HG03469 (cell line): ENCODE data around the gene GUCA2A.

Experiments
- ATAC-seq: cut with Tn5 transposase; IDR thresholded peaks from one replicate; pipeline ENCODE4 v1.9.1; 2021; ENCODE audit warnings: mild to moderate bottlenecking, moderate library complexity, moderate number of reproducible peaks; ENCODE audit not compliant: unreplicated experiment

The GUCA2A gene

DNA sequence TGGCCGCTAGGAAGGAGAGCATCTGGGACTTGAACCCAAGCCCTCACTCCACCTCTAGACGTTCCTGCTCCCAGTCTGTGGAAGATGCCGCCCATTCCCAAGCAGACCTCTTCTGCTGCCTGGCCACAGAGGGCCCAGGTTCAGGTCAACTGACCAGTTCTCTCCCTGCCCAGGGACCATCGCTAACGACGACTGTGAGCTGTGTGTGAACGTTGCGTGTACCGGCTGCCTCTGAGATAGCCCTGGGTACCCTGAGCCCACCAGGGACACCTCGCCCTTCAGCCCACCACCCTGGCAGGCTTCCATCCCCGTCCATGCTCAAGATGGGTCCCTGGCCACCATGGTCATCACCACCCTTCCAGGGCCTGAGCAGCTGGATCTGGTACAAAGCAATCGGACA, 9.2 kb downstream of the GUCA2A start:
- no peak for ATAC-seq

- ATAC-seq: no peak
These were observed 9.9 kb downstream of the GUCA2A start for GRCh38 chr1:42154685-42155084.

DNA sequence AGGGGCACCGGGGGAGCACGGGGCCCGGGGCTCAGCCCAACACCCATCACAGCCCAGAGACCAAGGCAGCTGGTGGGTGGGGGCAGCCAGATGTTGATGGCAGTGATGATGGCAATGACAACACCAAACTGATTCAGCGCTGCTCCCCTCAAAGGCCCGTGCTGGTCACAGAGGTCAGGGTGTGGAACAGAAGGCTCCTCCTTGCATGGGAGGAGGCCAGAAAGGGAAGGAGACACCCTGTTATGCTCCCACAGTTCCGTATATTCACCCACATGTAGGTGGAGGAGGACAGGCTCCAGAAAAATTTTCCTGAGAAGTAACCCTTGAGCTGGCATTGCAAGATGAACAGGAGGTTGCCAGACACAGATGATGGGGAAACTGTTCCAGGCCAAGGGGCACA, 10.9 kb downstream of the GUCA2A start:
- no peak for ATAC-seq

DNA sequence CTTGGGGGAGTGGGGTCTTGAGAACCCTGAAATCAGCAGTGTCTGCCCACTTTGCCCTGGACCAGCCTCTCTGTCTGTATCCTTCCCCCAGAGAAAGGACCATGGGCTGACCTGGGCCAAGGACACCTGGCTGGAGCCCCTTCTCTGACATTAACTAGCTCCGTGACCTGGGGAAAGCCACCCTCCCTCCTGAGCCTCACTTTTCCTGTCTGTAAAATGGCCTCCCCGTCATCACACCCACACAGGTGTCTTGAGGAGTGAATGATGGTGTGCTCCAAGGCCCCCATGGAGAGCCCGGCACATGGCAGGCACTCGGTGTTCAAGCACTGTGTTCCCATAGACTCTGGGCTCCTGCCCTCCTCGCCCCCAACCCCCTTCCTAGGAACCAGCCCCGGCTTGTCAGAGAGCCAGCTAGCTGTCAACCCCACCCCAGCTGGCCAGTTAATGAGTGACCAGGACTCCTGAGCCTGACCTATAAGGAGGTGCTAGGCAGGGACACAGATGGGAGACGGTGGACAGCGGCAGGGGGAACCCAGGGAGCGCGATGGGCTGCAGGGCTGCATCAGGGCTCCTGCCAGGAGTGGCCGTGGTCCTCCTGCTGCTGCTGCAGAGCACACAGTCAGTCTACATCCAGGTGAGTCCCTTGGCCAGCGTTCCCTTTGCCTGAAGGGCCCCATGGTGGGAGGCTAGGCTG, 11.5 kb downstream of the GUCA2A start, which contains the start of gene GUCA2B:
Gene GUCA2B (plus strand): TSS at position 504 of the 694 bp plus-strand sequence. CDS start 41 bp downstream, at position 545.
- no peak for ATAC-seq

GRCh38 chr1:42152119-42152518, 12.4 kb downstream of the GUCA2A start:
- ATAC-seq: no peak

GRCh38 chr1:42150651-42151050, 13.9 kb downstream of the GUCA2A start:
- no peak for ATAC-seq

GRCh38 chr1:42148166-42148565, 16.4 kb downstream of the GUCA2A start:
- no peak for ATAC-seq

DNA sequence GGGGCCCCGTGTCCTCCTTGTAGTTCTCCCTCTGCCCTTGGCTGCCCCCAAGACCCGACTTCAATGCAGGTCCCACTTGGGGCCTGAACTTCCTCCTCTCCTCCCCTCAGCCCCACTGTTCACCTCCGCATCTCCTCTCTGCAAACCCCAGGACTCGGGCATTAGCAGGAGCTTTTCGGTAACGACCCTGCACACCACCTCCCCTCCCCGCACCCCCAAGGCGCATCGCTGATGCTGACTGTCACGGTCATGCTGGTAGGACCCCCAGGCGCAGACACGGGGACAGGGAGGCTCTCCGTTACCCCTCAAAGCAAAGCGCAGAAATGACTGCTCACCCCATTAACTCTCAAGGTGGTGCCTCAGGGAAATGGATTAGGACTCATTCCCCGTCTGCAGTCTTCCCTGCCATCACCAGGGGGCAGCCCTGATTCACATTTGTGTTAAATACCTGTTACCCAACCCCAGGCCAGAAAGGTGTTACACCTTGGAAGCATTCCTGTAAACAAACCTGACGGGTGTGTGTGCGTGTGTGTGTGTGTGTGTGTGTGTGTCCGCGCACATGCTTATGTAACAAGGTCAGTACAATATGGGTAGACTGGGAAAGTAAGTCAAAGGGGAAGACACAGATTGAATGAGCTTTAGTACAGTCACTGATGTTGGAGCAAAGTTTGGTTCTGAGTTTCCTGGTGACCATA, 17.8 kb downstream of the GUCA2A start:
- no peak for ATAC-seq

- ATAC-seq: no peak
These were observed 18.6 kb downstream of the GUCA2A start for GRCh38 chr1:42145764-42146625.

DNA sequence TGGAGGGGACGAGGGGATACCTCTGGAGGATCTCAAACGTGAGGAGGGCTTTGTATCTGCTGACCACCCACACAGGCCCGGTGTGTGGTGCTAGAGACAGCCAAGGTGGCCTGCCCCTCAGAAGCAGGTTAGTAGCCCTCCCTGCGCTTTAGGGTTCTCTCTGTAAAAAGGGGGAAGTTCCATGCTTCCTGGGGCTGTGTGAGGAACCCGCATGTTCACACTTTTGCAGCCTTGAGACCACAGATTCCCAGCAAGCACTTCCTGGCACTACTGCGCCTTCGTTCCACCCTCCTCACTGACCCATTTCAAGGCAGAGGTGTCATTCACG, 19.2 kb downstream of the GUCA2A start:
- ATAC-seq: no peak

GRCh38 chr1:42144711-42145388, 19.7 kb downstream of the GUCA2A start:
- no peak for ATAC-seq

- no peak for ATAC-seq
These were observed 20.4 kb downstream of the GUCA2A start for GRCh38 chr1:42143896-42144710.

DNA sequence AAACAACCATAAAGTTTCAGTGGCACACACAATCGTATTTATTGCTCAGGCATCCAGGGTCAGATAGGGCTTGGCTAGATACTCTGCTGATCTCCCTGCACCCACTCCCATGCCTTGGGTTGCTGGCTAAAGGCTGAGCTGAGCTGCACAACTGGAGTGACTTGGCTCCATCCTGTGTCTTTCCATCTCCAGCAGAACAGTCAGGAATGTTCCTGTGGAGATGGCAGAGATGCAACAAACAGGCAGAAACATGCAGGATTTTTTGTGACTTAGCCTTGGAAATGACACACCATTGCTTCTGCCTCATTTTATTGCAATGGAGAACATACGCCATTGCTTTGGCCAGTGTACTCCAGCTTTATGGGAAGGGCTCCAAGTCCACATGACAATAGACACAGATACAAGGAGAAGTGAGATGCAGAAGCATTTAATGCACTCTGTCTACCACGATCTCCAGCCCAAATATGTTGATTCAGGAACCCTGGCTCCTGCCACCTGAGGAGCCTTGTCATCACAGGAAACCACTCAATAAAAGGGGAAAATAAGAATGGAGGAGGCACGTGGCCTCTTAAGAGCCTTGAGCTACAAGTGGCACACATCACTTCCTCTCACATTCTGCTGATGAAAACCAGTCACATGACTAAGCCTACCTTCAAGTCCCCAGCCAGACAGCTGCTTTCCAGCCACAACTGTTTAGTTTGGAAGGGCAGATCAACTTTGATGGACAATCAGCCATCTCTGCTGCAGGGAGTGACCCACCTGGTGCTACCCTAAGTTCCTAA, 21.5 kb downstream of the GUCA2A start:
- ATAC-seq: no peak

GRCh38 chr1:42141978-42142377, 22.6 kb downstream of the GUCA2A start:
- ATAC-seq: no peak

GRCh38 chr1:42140191-42140590, 24.4 kb downstream of the GUCA2A start:
- no peak for ATAC-seq

DNA sequence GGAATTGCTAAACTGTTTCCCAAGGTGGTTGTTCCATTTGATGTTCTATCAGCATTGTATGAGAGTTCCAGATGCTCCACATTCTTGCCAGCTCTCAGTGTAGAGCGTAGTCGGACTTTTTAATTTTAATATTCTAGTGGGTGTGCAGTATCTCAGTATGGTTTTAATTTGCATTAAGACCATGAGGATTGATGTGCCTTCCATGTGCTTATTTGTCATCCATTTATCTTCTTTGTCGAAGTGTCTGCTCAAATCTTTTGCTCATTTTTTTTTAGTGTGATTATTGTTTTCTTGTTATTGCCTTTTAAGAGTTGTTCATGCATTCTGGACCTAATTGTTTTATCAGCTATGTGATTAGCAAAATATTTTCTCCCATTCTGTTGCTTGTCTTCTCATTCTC, 25.1 kb downstream of the GUCA2A start:
- ATAC-seq: no peak

GRCh38 chr1:42138586-42138985, 26.0 kb downstream of the GUCA2A start:
- no peak for ATAC-seq

DNA sequence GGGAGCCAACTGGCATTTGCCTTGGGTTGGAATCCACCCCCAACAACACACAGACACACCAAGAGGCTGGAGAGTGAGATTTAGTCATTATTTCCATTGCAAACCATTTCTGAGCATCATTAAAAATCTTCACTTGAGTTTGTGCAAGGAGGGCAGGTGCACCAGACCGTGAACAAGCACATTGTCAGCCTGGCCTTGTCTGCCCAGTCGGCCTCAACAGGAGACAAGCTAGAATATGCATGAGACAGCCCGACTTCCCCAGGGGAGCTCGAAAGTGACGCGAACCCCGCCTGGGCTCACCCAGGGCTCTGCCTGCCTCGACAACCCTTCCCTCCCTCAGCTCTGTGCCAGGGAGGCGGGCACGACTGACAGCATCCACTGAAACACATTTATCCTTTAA, 26.8 kb downstream of the GUCA2A start:
- no peak for ATAC-seq

GRCh38 chr1:42136466-42136865, 28.1 kb downstream of the GUCA2A start:
- ATAC-seq: no peak

- no peak for ATAC-seq
These were observed 29.1 kb downstream of the GUCA2A start for GRCh38 chr1:42135426-42135825.
